A673 (cell line): ENCODE data around the gene TMEM229B. TPM values are rescaled to one million over a fixed set of nuclear protein-coding genes. Genes with fewer than 3 reads are reported as not detected.

ENCODE experiments used
- BruUV-seq: library from RNA; stranded (reverse); fragments of 400-500 nt; replicated peaks from 2 replicates; lab custom pipeline; 2021; lab: Mats Ljungman, UMichigan
- CTCF ChIA-PET: fragments of 300-600 bp; sonication (Branson Sonifier 250); formaldehyde crosslinking; loops from one replicate; lab custom pipeline; 2022; ENCODE audit warnings: antibody characterized with exemption; lab: Charles Lee
- POLR2A ChIA-PET: fragments of 300-600 bp; sonication (Branson Sonifier 250); formaldehyde crosslinking; loops from one replicate; lab custom pipeline; 2022; ENCODE audit warnings: antibody characterized with exemption; ENCODE audit not compliant: low non-redundant PET; lab: Charles Lee
- DNase-seq: peaks from one replicate; pipeline ENCODE4 v3.0.0-alpha.2; 2015; ENCODE audit warnings: low spot score
- H3K27ac ChIP-seq: fragments of 200-600 bp; sonication (generic); 2 replicates; pipeline ENCODE4 v1.5.1; 2016; ENCODE audit warnings: mixed run types, low read depth, mild to moderate bottlenecking, mixed read lengths, antibody characterized with exemption, low read length; ENCODE audit not compliant: poor library complexity, severe bottlenecking
- H3K27me3 ChIP-seq: fragments of 200-600 bp; sonication (generic); replicated peaks from 2 replicates; pipeline ENCODE4 v1.6.1; 2017; ENCODE audit warnings: mixed run types, low read depth, mild to moderate bottlenecking, mixed read lengths, antibody characterized with exemption, low read length; ENCODE audit not compliant: insufficient read depth, poor library complexity
- H3K36me3 ChIP-seq: fragments of 200-600 bp; sonication (generic); 2 replicates; pipeline ENCODE4 v1.6.1; 2016; ENCODE audit warnings: mixed run types, mild to moderate bottlenecking, mixed read lengths, antibody characterized with exemption, low read length; ENCODE audit not compliant: insufficient read depth, poor library complexity, severe bottlenecking
- H3K4me1 ChIP-seq: fragments of 200-600 bp; sonication (generic); 2 replicates; pipeline ENCODE4 v1.6.1; 2017; ENCODE audit warnings: mixed run types, mild to moderate bottlenecking, mixed read lengths, antibody characterized with exemption, low read length; ENCODE audit not compliant: insufficient read depth, poor library complexity, severe bottlenecking
- H3K4me3 ChIP-seq: fragments of 200-600 bp; sonication (generic); 2 replicates; pipeline ENCODE4 v1.5.1; 2016; ENCODE audit warnings: low read depth, mixed run types, mild to moderate bottlenecking, mixed read lengths, low read length; ENCODE audit not compliant: poor library complexity, severe bottlenecking
- H3K9me3 ChIP-seq: fragments of 200-600 bp; sonication (generic); 2 replicates; pipeline ENCODE4 v1.6.1; 2016; ENCODE audit warnings: mixed run types, low read depth, mild to moderate bottlenecking, mixed read lengths, antibody characterized with exemption, low read length; ENCODE audit not compliant: poor library complexity, severe bottlenecking
- EZH2 ChIP-seq: fragments of 200-600 bp; sonication (generic); IDR thresholded peaks from 2 replicates; pipeline ENCODE4 v1.6.1; 2017; ENCODE audit warnings: borderline replicate concordance, low read depth, mild to moderate bottlenecking, mixed read lengths, antibody characterized with exemption, low read length; ENCODE audit not compliant: poor library complexity, severe bottlenecking
- intact Hi-C: fragments of 100-400 bp; cut with micrococcal nuclease; formaldehyde crosslinking; loops from one replicate; pipeline ENCODE4 v1.10.0; 2022; ENCODE audit not compliant: unreplicated experiment
- total RNA-seq: library from RNA; stranded (reverse); gene quantifications from 2 replicates; pipeline ENCODE4 v1.2.3, GENCODE V29; 2021
- TF ChIP-seq, protein P1 (sequence below): fragments of 300-800, 200-600 bp; sonication (generic); conservative IDR thresholded peaks from 2 replicates; pipeline ENCODE4 v1.5.1; 2017; ENCODE audit warnings: low read depth, mild to moderate bottlenecking, antibody characterized with exemption, low read length, moderate library complexity, mixed read lengths

TMEM229B gene
- total RNA-seq, 1 experiment from 2014 or later: not detected

DNA sequence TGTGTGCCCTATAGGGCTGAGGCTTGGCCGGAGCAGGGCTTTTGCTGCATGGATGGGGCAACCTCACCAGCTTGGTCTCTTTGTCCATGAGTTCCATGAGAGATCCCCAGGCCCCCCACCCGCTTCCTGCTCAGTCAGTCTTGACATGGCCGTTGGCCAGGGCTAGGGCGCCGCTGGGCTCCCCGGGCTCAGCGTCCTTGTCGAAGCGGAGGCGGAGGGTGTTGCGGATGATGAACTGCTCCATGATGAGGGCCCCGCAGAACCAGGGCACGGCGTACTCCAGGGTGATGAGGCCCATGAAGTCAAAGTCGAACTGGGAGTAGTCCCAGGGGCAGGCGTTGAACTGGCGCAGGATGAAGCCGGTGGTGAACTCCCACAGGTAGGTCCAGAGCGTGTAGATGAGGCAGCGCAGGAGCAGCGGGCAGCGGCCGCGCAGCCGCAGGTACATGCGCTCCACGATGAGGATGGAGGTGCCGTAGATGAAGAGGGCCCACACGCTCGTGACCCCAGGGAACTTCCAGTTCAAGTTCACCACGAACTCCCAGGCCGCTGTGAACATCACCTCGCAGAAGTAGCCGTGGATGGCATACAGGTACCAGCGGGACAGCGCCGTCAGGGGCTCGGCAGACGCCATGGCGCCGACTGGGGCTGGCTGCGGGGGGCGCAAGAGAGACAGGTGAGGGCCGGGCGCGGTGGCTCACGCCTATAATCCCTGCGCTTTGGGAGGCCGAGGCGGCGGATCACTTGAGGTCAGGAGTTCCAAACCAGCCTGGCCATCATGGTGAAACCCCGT lies 15.0 kb downstream of the TMEM229B start:
- Histone ChIP-seq H3K27ac (no peak overlapping the region), H3K4me3 (no peak overlapping the region), H3K9me3 (no peaks in the 10 kb centered on the region), H3K4me1 (no peaks in the 10 kb centered on the region), H3K36me3 (no peaks in the 10 kb centered on the region), H3K27me3 (no peaks in the 10 kb centered on the region)
- ChIA-PET CTCF (no interaction called here), POLR2A (no interaction called here)
- TF ChIP-seq, protein P1, sequence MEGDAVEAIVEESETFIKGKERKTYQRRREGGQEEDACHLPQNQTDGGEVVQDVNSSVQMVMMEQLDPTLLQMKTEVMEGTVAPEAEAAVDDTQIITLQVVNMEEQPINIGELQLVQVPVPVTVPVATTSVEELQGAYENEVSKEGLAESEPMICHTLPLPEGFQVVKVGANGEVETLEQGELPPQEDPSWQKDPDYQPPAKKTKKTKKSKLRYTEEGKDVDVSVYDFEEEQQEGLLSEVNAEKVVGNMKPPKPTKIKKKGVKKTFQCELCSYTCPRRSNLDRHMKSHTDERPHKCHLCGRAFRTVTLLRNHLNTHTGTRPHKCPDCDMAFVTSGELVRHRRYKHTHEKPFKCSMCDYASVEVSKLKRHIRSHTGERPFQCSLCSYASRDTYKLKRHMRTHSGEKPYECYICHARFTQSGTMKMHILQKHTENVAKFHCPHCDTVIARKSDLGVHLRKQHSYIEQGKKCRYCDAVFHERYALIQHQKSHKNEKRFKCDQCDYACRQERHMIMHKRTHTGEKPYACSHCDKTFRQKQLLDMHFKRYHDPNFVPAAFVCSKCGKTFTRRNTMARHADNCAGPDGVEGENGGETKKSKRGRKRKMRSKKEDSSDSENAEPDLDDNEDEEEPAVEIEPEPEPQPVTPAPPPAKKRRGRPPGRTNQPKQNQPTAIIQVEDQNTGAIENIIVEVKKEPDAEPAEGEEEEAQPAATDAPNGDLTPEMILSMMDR: no peak
- no peak for TF ChIP-seq EZH2
- DNase-seq: no peak
- intact Hi-C loops: no loop called here
- BruUV-seq: no TSS peak

- no peaks in the 10 kb centered on the region for H3K27me3 ChIP-seq
- CTCF ChIA-PET: no interaction called here
- TF ChIP-seq, protein P1: no peak
- no peak for TF ChIP-seq EZH2
- intact Hi-C loops: no loop called here
- no peaks in the 10 kb centered on the region for H3K36me3 ChIP-seq
- no peak overlapping the region for H3K4me3 ChIP-seq
- no TSS peak for BruUV-seq
- H3K9me3 ChIP-seq: no peaks in the 10 kb centered on the region
- no peak for DNase-seq
- POLR2A ChIA-PET: no interaction called here
- no peak overlapping the region for H3K27ac ChIP-seq
- no peaks in the 10 kb centered on the region for H3K4me1 ChIP-seq
Measured at GRCh38 chr14:67472726-67473125, 15.8 kb downstream of the TMEM229B start.

DNA sequence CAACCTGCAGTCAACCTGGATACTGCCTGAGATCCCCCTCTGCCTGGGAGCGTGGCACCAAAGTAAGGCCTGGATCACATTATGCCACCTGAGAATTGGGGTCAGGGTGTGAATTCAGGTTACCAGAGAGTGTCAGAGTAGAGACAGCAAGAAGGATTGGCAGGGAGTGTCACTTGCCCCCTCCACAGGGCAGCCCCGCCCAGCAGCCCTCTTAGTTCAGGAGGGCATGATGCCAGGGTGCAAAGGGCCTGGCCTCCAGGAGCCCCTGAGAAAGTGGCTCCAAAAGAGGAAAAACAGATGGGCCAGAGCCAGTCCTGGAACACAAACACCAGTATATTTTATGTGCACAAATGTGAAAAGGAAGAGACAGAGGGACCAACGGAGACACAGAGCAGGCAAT lies 18.6 kb downstream of the TMEM229B start:
- TF ChIP-seq, protein P1: no peak
- no peak for TF ChIP-seq EZH2
- H3K27me3 ChIP-seq: no peaks in the 10 kb centered on the region
- POLR2A ChIA-PET: no interaction called here
- no peak for DNase-seq
- H3K9me3 ChIP-seq: no peaks in the 10 kb centered on the region
- CTCF ChIA-PET: interaction anchor here (1.0 kb wide), 1 partner anchor 8 kb away, joined by 3 read pairs; no protein-coding TSS in a partner anchor
- no peaks in the 10 kb centered on the region for H3K36me3 ChIP-seq
- no peak overlapping the region for H3K27ac ChIP-seq
- no peaks in the 10 kb centered on the region for H3K4me1 ChIP-seq
- no TSS peak for BruUV-seq
- no peak overlapping the region for H3K4me3 ChIP-seq
- intact Hi-C loops: no loop called here
